Loucy (cell line): Measurements from ENCODE around the gene TUBA4B.

ENCODE experiments used
- EZH2phosphoT487 ChIP-seq: fragments of 200-600 bp; IDR thresholded peaks from 2 replicates; pipeline ENCODE4 v1.6.1; 2018; ENCODE audit warnings: antibody characterized with exemption, mild to moderate bottlenecking, moderate library complexity, borderline replicate concordance
- TF ChIP-seq, protein P1 (sequence below): fragments of 200-600 bp; sonication (generic); conservative IDR thresholded peaks from 2 replicates; pipeline ENCODE4 v1.5.1; 2014; ENCODE audit warnings: mild to moderate bottlenecking, antibody characterized with exemption, low read length

- TF ChIP-seq, protein P1, sequence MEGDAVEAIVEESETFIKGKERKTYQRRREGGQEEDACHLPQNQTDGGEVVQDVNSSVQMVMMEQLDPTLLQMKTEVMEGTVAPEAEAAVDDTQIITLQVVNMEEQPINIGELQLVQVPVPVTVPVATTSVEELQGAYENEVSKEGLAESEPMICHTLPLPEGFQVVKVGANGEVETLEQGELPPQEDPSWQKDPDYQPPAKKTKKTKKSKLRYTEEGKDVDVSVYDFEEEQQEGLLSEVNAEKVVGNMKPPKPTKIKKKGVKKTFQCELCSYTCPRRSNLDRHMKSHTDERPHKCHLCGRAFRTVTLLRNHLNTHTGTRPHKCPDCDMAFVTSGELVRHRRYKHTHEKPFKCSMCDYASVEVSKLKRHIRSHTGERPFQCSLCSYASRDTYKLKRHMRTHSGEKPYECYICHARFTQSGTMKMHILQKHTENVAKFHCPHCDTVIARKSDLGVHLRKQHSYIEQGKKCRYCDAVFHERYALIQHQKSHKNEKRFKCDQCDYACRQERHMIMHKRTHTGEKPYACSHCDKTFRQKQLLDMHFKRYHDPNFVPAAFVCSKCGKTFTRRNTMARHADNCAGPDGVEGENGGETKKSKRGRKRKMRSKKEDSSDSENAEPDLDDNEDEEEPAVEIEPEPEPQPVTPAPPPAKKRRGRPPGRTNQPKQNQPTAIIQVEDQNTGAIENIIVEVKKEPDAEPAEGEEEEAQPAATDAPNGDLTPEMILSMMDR, result no peak
- TF ChIP-seq EZH2phosphoT487, result no peak
These were observed 43.5 kb upstream of the TUBA4B start for GRCh38 chr2:219209236-219210195.
